SK-N-SH treated with all-trans-retinoic acid at 6 μM for 48 hours (cell line): ENCODE data around the gene ARHGEF4.

Experiments
- ATAC-seq: fragments of 200-7000 bp; cut with Tn5 transposase; 3 replicates; pipeline ENCODE4 v1.9.1; 2020; ENCODE audit warnings: mild to moderate bottlenecking, moderate library complexity
- ARNTL ChIP-seq: fragments of 450-650 bp; formaldehyde crosslinking; IDR thresholded peaks from 2 replicates; pipeline ENCODE4 v1.5.0; 2020; ENCODE audit warnings: low read depth, mild to moderate bottlenecking, moderate library complexity, borderline replicate concordance
- BACH2 ChIP-seq: fragments of 250-450 bp; sonication (Bioruptor Pico); IDR thresholded peaks from 2 replicates; pipeline ENCODE4 v1.9.0; 2021; ENCODE audit warnings: mild to moderate bottlenecking, borderline replicate concordance
- CSDC2 ChIP-seq: fragments of 250-450 bp; sonication (Bioruptor Pico); IDR thresholded peaks from 2 replicates; pipeline ENCODE4 v1.5.0; 2020; ENCODE audit warnings: mild to moderate bottlenecking, moderate library complexity
- GLIS3 ChIP-seq: fragments of 250-450 bp; sonication (Bioruptor Pico); IDR thresholded peaks from 2 replicates; pipeline ENCODE4 v1.5.0; 2020; ENCODE audit warnings: mild to moderate bottlenecking, moderate library complexity
- ISL1 ChIP-seq: fragments of 250-450 bp; sonication (Bioruptor Pico); IDR thresholded peaks from 2 replicates; pipeline ENCODE4 v2.1.2; 2022; ENCODE audit warnings: mild to moderate bottlenecking, moderate library complexity
- OSR1 ChIP-seq: fragments of 250-450 bp; sonication (Bioruptor Pico); IDR thresholded peaks from 2 replicates; pipeline ENCODE4 v1.8.0; 2022; ENCODE audit warnings: moderate library complexity, mild to moderate bottlenecking, inconsistent platforms
- PPARA ChIP-seq: fragments of 250-450 bp; sonication (Bioruptor Pico); IDR thresholded peaks from 2 replicates; pipeline ENCODE4 v1.5.0; 2020; ENCODE audit warnings: mild to moderate bottlenecking, borderline replicate concordance
- RARB ChIP-seq: fragments of 250-450 bp; sonication (Bioruptor Pico); IDR thresholded peaks from 2 replicates; pipeline ENCODE4 v1.8.0; 2021; ENCODE audit warnings: mild to moderate bottlenecking, moderate library complexity
- SNAI2 ChIP-seq: fragments of 250-450 bp; sonication (Bioruptor Pico); IDR thresholded peaks from 2 replicates; pipeline ENCODE4 v1.5.0; 2020; ENCODE audit warnings: mild to moderate bottlenecking, moderate library complexity
- TCF4 ChIP-seq: fragments of 250-450 bp; sonication (Bioruptor Pico); IDR thresholded peaks from 2 replicates; pipeline ENCODE4 v1.8.0; 2021; ENCODE audit warnings: mild to moderate bottlenecking, moderate library complexity, borderline replicate concordance
- TOX ChIP-seq: fragments of 250-450 bp; sonication (Bioruptor Pico); IDR thresholded peaks from 2 replicates; pipeline ENCODE4 v1.8.0; 2021; ENCODE audit warnings: mild to moderate bottlenecking, moderate library complexity, borderline replicate concordance
- ZC3H10 ChIP-seq: fragments of 250-450 bp; sonication (Bioruptor Pico); IDR thresholded peaks from 2 replicates; pipeline ENCODE4 v1.5.1; 2021; ENCODE audit warnings: mild to moderate bottlenecking, moderate library complexity
- ZFP3 ChIP-seq: fragments of 250-450 bp; sonication (Bioruptor Pico); IDR thresholded peaks from 2 replicates; pipeline ENCODE4 v1.5.0; 2020; ENCODE audit warnings: mild to moderate bottlenecking, moderate library complexity
- ZFP30 ChIP-seq: fragments of 450-650 bp; formaldehyde crosslinking; IDR thresholded peaks from 2 replicates; pipeline ENCODE4 v1.5.0; 2022; ENCODE audit warnings: mild to moderate bottlenecking, moderate library complexity
- ZNF565 ChIP-seq: fragments of 450-650 bp; formaldehyde crosslinking; conservative IDR thresholded peaks from 2 replicates; pipeline ENCODE4 v1.5.0; 2020; ENCODE audit warnings: low read depth, mild to moderate bottlenecking, moderate library complexity
- ZNF70 ChIP-seq: fragments of 450-650 bp; formaldehyde crosslinking; IDR thresholded peaks from 2 replicates; pipeline ENCODE4 v1.5.0; 2020; ENCODE audit warnings: mild to moderate bottlenecking, moderate library complexity
- TF ChIP-seq, protein P1 (sequence below): fragments of 250-450 bp; sonication (Bioruptor Pico); IDR thresholded peaks from 2 replicates; pipeline ENCODE4 v1.5.1; 2020; ENCODE audit warnings: low read depth, mild to moderate bottlenecking, moderate library complexity
- TF ChIP-seq, protein P2 (sequence below): fragments of 250-450 bp; sonication (Bioruptor Pico); IDR thresholded peaks from 2 replicates; pipeline ENCODE4 v1.5.1; 2021; ENCODE audit warnings: mild to moderate bottlenecking, moderate library complexity
- TF ChIP-seq, protein P3 (sequence below): fragments of 250-450 bp; sonication (Bioruptor Pico); IDR thresholded peaks from 2 replicates; pipeline ENCODE4 v1.8.0; 2020; ENCODE audit warnings: mild to moderate bottlenecking, moderate library complexity, borderline replicate concordance

The ARHGEF4 gene

DNA sequence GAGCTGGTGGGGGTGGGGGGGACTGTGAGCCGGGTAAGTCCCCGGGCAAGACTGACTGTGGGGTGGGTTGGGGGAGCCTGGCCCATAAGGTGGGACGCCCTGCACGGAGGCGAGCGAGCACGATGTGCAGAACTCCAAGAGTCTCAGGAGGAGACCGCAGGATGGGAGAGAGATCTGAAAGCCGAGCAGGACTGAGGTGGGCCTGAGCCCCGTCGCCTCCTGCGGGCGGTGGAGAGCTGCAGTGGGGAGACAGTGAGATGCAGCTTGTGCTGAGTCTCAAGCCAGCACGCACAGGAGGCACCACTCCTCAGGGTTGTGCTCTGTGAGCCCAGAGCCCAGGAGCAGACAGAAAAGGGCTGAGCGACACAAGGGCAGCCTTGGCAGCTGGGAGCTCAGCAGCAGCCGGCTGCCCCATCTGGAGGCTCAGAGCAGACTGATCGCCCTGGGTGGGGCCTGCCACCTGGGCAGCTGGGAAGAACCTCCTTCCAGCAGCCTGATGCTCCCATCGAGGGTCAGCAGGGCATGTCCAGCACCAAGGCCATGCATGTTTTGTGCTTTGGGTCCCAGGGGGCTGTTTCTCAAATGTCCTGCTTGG is 15.9 kb downstream of the ARHGEF4 start:
- ATAC-seq, result no peak
- TF ChIP-seq, protein P1, sequence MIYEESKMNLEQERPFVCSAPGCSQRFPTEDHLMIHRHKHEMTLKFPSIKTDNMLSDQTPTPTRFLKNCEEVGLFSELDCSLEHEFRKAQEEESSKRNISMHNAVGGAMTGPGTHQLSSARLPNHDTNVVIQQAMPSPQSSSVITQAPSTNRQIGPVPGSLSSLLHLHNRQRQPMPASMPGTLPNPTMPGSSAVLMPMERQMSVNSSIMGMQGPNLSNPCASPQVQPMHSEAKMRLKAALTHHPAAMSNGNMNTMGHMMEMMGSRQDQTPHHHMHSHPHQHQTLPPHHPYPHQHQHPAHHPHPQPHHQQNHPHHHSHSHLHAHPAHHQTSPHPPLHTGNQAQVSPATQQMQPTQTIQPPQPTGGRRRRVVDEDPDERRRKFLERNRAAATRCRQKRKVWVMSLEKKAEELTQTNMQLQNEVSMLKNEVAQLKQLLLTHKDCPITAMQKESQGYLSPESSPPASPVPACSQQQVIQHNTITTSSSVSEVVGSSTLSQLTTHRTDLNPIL (CRISPR knock-in tag), result no peak

DNA sequence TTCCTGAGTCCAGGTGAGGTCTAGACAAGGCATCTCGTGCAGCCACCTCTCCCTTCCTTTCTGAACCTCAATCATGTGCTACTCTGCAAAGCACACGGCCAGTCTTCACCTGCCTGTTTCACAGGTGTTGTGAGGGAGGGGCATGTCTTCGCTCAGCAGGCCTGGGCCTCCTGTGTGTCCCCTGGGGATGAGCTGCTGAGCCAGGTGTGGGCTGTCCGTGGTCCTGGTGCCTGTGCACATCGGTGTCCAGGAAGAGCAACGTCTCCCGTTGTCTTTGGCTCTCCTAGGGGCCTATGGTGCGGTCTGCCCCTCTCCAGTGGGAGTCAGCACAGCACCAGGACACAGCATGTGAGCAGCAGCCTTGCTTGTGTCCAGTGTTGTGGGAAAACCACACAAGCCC is 16.7 kb downstream of the ARHGEF4 start:
- no peak for ATAC-seq

DNA sequence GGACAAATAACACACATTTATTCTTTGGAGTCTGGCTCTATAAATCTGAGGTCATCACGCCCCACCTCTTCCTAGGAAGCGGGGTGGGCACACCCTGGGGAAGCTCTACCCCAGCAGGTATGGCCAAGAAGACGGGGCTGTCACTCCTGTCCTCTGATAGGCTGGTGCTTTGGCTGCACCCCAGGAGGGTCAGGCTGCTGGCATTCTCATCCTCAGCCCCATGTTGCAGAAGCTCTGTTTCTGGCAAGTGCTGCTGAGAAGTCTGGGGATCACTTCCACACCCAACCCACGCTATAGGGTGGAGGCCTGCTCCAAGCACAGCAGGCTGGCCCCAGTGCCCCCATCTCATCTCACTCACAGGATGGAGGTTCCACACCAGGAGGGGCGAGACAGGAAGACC is 17.6 kb downstream of the ARHGEF4 start:
- TF ChIP-seq PPARA (CRISPR knock-in tag) (no peak), CSDC2 (CRISPR knock-in tag) (no peak), OSR1 (CRISPR knock-in tag) (no peak), TOX (CRISPR knock-in tag) (no peak), ZNF70 (no peak), ARNTL (no peak), ISL1 (CRISPR knock-in tag) (no peak), TCF4 (CRISPR knock-in tag) (no peak), ZFP3 (CRISPR knock-in tag) (no peak)
- TF ChIP-seq, protein P2, sequence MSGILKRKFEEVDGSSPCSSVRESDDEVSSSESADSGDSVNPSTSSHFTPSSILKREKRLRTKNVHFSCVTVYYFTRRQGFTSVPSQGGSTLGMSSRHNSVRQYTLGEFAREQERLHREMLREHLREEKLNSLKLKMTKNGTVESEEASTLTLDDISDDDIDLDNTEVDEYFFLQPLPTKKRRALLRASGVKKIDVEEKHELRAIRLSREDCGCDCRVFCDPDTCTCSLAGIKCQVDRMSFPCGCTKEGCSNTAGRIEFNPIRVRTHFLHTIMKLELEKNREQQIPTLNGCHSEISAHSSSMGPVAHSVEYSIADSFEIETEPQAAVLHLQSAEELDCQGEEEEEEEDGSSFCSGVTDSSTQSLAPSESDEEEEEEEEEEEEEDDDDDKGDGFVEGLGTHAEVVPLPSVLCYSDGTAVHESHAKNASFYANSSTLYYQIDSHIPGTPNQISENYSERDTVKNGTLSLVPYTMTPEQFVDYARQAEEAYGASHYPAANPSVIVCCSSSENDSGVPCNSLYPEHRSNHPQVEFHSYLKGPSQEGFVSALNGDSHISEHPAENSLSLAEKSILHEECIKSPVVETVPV (CRISPR knock-in tag), result no peak
- ATAC-seq, result no peak

More for the DNA sequence above, 16.7 kb downstream of the ARHGEF4 start:
- TF ChIP-seq, protein P3, sequence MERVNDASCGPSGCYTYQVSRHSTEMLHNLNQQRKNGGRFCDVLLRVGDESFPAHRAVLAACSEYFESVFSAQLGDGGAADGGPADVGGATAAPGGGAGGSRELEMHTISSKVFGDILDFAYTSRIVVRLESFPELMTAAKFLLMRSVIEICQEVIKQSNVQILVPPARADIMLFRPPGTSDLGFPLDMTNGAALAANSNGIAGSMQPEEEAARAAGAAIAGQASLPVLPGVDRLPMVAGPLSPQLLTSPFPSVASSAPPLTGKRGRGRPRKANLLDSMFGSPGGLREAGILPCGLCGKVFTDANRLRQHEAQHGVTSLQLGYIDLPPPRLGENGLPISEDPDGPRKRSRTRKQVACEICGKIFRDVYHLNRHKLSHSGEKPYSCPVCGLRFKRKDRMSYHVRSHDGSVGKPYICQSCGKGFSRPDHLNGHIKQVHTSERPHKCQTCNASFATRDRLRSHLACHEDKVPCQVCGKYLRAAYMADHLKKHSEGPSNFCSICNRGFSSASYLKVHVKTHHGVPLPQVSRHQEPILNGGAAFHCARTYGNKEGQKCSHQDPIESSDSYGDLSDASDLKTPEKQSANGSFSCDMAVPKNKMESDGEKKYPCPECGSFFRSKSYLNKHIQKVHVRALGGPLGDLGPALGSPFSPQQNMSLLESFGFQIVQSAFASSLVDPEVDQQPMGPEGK, result no peak
- TF ChIP-seq, protein P2 (CRISPR knock-in tag), result no peak
- TF ChIP-seq, protein P1 (CRISPR knock-in tag), result no peak
- TF ChIP-seq ZC3H10, result no peak
- TF ChIP-seq GLIS3 (CRISPR knock-in tag), result no peak
- TF ChIP-seq RARB (CRISPR knock-in tag), result no peak
- TF ChIP-seq SNAI2 (CRISPR knock-in tag), result no peak
- TF ChIP-seq ZNF70, result no peak
- TF ChIP-seq TOX (CRISPR knock-in tag), result no peak
- TF ChIP-seq PPARA (CRISPR knock-in tag), result no peak
- no peak for TF ChIP-seq ZFP30 (CRISPR knock-in tag)
- TF ChIP-seq TCF4 (CRISPR knock-in tag), result no peak
- no peak for TF ChIP-seq ISL1 (CRISPR knock-in tag)
- no peak for TF ChIP-seq BACH2 (CRISPR knock-in tag)
- no peak for TF ChIP-seq ZNF565 (CRISPR knock-in tag)
- TF ChIP-seq CSDC2 (CRISPR knock-in tag), result no peak
- TF ChIP-seq OSR1 (CRISPR knock-in tag), result no peak
